GM19239 (cell line): ENCODE data around the gene CTU1.

Experiments used
- DNase-seq: peaks from one replicate; pipeline ENCODE4 v3.0.0; 2011; ENCODE audit warnings: low spot score; ENCODE audit not compliant: insufficient read length
- FAIRE-seq: peaks from 2 replicates; lab custom pipeline; 2011; peaks lifted over from hg19 to GRCh38; lab: Jason Lieb, UNC

Gene CTU1

DNA sequence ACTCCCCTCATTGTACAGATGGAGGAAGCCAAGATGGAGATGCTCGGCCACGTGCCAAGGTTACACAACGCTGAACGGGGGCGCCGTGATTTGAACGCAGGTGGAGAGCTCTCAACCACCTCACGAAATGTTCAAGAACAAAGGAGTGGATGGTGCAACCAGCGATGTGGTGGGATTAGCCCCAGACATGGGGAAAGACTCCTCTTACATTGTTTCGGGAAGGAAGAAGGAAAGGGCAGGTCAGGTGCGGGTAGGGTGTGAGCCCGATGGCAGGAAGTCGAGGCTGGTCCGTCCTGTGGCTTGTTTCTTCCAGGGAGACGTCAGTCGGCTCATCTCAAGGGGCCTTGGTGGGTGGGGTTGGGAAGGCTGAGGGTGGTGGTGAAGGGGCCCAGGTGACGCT, 18.4 kb downstream of the CTU1 start:
- DNase-seq (no peak), FAIRE-seq (no peak)

- FAIRE-seq (no peak), DNase-seq (no peak)
These were observed 21.9 kb downstream of the CTU1 start for GRCh38 chr19:51086153-51086850.

DNA sequence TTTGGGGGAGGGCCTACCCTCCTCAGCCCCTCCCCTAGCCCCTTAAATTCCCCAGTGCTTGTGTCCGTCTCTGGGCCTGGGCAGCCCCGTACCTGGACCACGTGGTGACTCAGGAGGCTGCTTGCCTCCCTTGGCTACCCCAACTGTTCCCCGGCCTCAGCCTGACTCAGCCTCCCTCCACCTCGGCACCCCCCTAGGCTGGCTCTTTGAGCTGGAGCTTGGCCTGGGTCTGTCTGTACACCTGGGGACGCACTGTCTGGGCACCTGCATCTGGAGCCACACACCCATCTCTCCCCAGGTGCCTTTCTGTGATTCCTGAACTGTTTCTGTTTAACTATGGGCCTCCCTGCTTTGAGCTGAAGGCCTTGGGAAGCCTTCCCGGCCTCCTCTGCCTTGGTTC, 23.7 kb downstream of the CTU1 start:
- no peak for DNase-seq
- FAIRE-seq, result no peak

GRCh38 chr19:51083783-51084182, 24.4 kb downstream of the CTU1 start:
- no peak for FAIRE-seq
- no peak for DNase-seq

- DNase-seq, result no peak
- no peak for FAIRE-seq
These were observed 25.0 kb downstream of the CTU1 start for GRCh38 chr19:51083181-51083580.

DNA sequence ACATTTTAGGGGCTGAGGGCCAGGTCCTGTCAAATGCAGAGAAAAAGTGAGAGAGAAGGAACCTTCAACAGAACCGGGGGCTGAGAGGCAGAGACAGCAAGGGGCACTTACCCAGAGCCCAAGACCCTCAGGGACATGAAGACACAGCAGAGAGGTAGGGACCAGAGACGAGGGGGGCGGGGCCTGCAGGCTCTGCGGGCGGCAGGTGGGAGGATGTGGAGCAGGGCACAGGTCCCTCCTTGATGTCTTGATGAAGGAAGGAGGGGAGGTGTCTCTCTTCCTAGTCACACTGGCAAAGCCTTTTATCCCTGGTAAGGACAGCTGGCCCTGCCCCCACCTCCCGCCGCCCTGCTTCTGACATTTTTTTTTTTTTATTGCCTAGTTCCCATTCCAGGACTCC, 25.6 kb downstream of the CTU1 start, which contains the start of gene KLK14:
Gene KLK14, minus strand, starts transcription at position 277 of the 400 bp plus-strand sequence. Its CDS starts 273 bp downstream, at position 4.
- DNase-seq (no peak), FAIRE-seq (no peak)

GRCh38 chr19:51081476-51081875, 26.7 kb downstream of the CTU1 start:
- FAIRE-seq (no peak), DNase-seq (no peak)

- FAIRE-seq, result no peak
- no peak for DNase-seq
These were observed 28.6 kb downstream of the CTU1 start for GRCh38 chr19:51079481-51080110.

GRCh38 chr19:51078731-51079130, 29.5 kb downstream of the CTU1 start:
- FAIRE-seq, result no peak

GRCh38 chr19:51078104-51078503, 30.1 kb downstream of the CTU1 start:
- no peak for FAIRE-seq
- DNase-seq, result no peak

More at GRCh38 chr19:51078731-51079130, 29.5 kb downstream of the CTU1 start:
- no peak for DNase-seq

GRCh38 chr19:51076631-51077213, 31.5 kb downstream of the CTU1 start:
- DNase-seq (no peak), FAIRE-seq (no peak)

DNA sequence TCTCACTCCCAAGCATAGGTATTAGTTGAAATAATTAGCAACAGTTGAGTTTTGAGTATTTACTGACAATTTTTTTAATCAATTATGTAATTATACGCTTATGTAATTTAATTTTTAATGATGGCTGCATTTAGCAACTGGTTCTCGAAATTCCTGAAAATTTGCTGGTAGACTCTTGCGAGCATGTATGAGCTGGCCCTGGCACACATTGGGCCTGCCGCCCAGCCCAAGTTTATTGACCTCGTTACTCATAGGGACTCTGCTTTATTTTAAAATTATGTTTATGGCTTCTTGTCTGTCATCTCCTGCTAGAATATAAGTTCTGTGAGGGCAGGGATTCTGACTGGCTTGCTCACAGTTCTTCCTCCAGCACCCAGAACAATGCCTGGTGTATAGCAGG, 32.2 kb downstream of the CTU1 start:
- DNase-seq, result no peak
- FAIRE-seq, result no peak

GRCh38 chr19:51071095-51071405, 37.2 kb downstream of the CTU1 start:
- no peak for DNase-seq
- no peak for FAIRE-seq

DNA sequence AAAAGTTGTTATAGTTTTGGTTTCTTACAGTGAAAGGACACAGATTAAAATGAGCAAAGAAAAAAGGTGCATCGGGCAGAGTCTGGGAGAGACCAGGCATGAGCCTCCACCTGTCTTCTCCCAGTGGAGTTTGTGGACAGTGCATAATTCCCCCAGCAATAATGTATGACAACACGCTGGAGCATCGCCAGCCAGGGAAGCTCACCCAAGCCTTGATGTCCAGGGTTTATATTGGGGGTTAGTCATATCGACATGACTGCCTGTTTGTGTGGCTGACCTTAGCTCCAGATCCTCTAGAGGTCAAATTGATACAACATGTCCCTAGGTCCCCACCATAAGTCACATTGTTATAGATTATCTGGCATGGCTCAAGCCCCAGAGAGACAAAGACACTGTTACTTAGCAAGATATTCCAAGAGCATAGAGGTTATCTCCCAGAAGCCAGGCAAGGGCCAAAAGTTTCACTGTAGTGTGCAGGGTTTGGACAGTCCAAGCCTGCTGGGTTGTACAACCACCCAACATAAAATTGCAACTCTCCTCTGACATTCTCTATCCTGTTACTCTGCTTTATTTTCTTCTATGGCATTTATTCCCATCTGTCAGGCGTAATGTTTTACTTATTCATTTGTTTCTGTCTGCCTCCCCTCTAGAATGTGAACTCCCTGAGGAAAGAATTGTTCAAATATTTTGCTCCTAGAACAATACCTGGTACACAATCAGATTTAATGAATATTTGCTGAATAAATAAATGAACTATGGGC, 37.7 kb downstream of the CTU1 start:
- FAIRE-seq, result no peak
- DNase-seq, result no peak

- DNase-seq, result no peak
- FAIRE-seq, result no peak
These were observed 41.6 kb downstream of the CTU1 start for GRCh38 chr19:51066393-51067186.

DNA sequence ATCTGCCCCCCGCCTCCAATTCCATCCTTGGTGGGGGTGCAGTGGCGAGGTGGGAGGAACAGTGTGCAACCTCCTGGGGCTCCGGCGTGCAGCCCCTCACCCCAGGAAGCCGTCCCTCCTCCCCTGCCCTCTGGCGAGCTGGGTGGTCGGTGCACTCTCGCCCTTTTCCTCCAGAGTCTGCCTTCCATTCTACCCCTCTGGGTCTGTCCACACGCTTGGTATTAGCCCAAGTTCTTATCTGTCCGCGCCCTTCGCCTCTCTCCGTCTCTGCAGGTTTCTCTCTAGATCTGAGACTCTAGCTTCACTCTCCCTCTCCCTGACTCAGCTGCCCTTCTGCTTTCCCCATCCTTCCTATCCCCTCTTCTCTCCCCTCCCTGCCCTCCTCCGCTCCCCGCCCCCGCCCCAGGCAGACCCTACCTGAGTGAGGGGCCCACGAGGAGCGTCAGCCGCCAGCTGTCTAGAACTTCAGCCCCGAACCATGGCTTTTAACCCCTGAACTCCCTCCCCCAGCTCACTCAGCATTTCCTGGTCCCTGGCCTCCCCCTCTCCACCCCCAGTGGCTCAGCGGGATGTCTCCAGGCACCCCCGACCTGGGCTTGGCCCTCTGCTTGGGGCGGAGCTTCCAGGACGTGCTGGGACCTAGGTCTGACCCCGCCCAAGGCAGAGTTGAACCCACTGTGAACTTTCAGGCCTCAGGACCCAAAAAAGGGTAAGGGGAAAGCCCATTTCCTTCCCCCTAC, 42.8 kb downstream of the CTU1 start:
- DNase-seq (no peak), FAIRE-seq (no peak)

DNA sequence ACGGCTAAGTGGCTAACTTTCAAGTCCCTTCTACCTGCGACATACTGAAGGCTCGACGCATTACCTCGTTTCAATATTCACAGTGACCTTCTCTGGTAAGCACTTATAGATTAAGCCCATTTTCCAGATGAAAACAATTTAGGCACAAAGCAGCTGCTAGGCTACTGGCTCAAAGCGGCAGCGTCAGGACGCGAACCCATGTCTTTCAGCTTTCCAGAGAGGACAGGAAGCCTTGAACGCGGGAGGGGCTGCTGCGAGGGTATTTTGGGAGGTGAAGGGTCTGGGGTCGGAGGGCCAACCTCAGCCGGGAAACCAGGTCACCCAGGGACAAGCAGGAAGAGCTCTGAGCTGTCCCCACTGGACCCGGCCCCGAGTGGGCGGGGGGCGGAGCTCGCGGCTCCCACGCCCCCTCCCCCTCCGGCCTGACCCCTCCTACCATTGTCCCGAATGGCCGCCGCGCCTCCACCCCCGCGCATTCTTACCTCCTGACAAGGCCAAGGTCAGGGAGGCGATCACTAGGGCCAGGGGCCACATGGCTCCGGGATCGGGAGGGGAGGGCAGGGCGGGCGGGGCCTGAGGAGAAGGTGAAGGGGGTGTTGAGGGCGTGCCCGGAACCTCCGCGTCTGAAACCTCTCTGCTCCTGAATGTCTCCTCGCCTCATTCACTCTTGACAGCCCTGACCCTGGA, 43.5 kb downstream of the CTU1 start, which contains the start of gene KLK13:
Gene KLK13, minus strand, starts transcription at position 559 of the 687 bp plus-strand sequence. Its CDS starts 25 bp downstream, at position 534.
- FAIRE-seq (no peak), DNase-seq (no peak)

DNA sequence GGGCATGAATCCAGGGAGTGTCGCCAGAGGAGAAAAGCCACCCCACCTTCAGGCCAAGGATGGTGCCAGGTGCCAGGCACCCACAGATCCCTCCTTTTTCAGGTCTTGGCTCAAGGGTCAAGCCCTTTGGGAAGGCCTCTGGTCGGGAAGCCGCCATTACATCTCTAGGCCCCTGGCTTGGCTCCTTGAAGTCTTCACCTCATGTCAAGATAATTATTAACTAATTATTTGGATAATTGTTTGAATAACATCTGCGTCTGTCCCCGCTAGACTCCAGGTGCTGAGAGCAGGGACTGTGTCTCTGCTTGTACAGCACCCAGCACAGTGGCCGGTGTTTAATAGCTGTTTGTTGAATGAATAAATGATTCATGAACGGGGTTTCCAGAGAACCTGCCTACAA, 44.5 kb downstream of the CTU1 start:
- no peak for DNase-seq
- FAIRE-seq, result no peak

DNA sequence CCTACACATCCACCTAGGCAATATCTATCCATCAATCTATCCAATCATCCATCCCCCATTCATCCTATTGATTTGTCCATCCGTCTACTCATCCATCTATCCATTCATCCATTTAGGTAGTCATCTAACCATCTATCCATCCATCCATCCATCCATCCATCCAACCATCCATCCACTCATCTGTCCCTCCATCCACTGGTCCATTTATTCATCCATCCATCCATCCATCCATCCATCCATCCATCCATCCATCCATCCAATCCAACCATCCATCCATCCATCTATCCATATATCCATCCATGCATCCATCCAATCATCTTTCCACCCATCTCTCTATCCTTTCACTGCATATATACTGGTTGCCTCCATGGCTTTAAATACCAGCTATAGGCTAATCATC, 47.2 kb downstream of the CTU1 start:
- no peak for FAIRE-seq
- no peak for DNase-seq
